ENCODE results near the gene CAMTA1.

- TF ChIP-seq CTCF (IDR thresholded peaks at IDR 0.05) (no peak), POLR2AphosphoS5 (IDR thresholded peaks at IDR 0.05) (no peak)
Measured at GRCh38 chr1:7590426-7590790, 805.2 kb downstream of the CAMTA1 start.

Measured in upper lobe of left lung (tissue), 4 donors.